ENCODE results near the gene DNAAF5. TPM values are rescaled to one million over a fixed set of nuclear protein-coding genes. Genes with fewer than 3 reads are reported as not detected.

Gene DNAAF5
- total and polyA plus RNA-seq, 2 of the 13 experiments (the other 11 are each of a cell fraction or from before 2014, with no cell fraction given) = 11.9 to 21.5 TPM

DNA sequence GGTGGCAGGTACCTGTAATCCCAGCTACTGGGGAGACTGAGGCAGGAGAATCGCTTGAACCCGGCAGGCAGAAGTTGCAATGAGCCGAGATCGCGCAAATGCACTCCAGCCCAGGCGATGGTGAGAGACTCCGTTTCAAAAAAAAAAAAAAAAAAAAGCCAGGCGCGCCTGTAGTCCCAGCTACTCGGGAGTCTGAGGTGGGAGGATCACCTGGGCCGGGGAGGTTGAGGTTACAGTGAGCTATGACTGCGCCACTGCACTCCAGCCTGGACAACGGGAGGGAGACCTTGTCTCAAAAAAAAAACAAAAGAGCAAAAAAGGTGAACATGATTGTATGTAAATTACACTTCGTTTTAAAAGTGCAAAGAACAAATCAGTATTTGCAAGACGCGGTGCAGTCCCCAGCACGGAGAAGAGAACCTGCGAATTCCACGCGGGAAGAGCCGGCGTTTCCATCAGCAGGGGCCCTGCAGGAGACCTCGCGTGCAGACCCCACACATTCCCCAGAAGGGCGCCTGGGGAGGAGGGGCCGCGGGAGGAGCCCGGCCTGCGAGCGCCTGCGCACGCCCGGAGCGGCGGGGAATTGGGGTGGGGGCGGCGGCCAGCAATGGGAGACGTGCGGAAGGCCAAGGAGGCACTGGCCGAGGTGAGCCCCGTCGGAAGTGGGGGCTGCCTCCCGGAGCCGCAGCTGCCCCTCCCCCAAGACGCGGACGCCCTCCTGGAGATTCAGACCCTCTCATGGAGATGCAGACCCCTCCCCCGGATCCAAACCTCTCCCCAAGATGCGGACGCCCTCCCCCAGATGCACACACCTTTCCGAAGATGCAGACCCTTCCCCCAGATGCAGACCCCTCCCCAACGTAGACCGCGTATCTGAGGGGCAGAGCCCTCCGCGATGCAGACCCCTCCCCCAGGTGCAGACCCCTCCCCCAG is 89.1 kb downstream of the DNAAF5 start (continued):
- TF ChIP-seq, protein P1, sequence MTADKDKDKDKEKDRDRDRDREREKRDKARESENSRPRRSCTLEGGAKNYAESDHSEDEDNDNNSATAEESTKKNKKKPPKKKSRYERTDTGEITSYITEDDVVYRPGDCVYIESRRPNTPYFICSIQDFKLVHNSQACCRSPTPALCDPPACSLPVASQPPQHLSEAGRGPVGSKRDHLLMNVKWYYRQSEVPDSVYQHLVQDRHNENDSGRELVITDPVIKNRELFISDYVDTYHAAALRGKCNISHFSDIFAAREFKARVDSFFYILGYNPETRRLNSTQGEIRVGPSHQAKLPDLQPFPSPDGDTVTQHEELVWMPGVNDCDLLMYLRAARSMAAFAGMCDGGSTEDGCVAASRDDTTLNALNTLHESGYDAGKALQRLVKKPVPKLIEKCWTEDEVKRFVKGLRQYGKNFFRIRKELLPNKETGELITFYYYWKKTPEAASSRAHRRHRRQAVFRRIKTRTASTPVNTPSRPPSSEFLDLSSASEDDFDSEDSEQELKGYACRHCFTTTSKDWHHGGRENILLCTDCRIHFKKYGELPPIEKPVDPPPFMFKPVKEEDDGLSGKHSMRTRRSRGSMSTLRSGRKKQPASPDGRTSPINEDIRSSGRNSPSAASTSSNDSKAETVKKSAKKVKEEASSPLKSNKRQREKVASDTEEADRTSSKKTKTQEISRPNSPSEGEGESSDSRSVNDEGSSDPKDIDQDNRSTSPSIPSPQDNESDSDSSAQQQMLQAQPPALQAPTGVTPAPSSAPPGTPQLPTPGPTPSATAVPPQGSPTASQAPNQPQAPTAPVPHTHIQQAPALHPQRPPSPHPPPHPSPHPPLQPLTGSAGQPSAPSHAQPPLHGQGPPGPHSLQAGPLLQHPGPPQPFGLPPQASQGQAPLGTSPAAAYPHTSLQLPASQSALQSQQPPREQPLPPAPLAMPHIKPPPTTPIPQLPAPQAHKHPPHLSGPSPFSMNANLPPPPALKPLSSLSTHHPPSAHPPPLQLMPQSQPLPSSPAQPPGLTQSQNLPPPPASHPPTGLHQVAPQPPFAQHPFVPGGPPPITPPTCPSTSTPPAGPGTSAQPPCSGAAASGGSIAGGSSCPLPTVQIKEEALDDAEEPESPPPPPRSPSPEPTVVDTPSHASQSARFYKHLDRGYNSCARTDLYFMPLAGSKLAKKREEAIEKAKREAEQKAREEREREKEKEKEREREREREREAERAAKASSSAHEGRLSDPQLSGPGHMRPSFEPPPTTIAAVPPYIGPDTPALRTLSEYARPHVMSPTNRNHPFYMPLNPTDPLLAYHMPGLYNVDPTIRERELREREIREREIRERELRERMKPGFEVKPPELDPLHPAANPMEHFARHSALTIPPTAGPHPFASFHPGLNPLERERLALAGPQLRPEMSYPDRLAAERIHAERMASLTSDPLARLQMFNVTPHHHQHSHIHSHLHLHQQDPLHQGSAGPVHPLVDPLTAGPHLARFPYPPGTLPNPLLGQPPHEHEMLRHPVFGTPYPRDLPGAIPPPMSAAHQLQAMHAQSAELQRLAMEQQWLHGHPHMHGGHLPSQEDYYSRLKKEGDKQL (CRISPR knock-in tag; IDR thresholded peaks at IDR 0.05; ENCODE audit: low read depth) = no peak
- TF ChIP-seq, protein P2, sequence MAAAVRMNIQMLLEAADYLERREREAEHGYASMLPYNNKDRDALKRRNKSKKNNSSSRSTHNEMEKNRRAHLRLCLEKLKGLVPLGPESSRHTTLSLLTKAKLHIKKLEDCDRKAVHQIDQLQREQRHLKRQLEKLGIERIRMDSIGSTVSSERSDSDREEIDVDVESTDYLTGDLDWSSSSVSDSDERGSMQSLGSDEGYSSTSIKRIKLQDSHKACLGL (CRISPR knock-in tag; IDR thresholded peaks at IDR 0.05) = 0 out of 2 replicates have a peak, but pooled peaks have one; percentile 18
- TF ChIP-seq ZSCAN9 (CRISPR knock-in tag; IDR thresholded peaks at IDR 0.05; ENCODE audit: borderline replicate concordance) (no peak), AKNA (CRISPR knock-in tag; IDR thresholded peaks at IDR 0.05; ENCODE audit: borderline replicate concordance) (no peak), NFKB2 (CRISPR knock-in tag; IDR thresholded peaks at IDR 0.05; ENCODE audit: borderline replicate concordance) (no peak; the same call in 1 of the 2 replicates), ZNF101 (CRISPR knock-in tag; IDR thresholded peaks at IDR 0.05; ENCODE audit: borderline replicate concordance, low read depth) (no peak), ZNF44 (CRISPR knock-in tag; IDR thresholded peaks at IDR 0.05) (no peak), MED1 (CRISPR knock-in tag; IDR thresholded peaks at IDR 0.05) (no peak), ZNF430 (CRISPR knock-in tag; IDR thresholded peaks at IDR 0.05) (no peak), ZNF343 (CRISPR knock-in tag; IDR thresholded peaks at IDR 0.05) (no peak), MTF1 (CRISPR knock-in tag; IDR thresholded peaks at IDR 0.05) (no peak), ZNF672 (CRISPR knock-in tag; IDR thresholded peaks at IDR 0.05) (no peak), ZNF136 (CRISPR knock-in tag; IDR thresholded peaks at IDR 0.05; ENCODE audit: low read depth) (no peak), FOSL2 (CRISPR knock-in tag; IDR thresholded peaks at IDR 0.05) (no peak), RBM39 (IDR thresholded peaks at IDR 0.05; ENCODE audit: low read depth, low read length, poor library complexity, severe bottlenecking) (no peak), ZNF20 (CRISPR knock-in tag; IDR thresholded peaks at IDR 0.05) (no peak)
- TF ChIP-seq, protein P3, sequence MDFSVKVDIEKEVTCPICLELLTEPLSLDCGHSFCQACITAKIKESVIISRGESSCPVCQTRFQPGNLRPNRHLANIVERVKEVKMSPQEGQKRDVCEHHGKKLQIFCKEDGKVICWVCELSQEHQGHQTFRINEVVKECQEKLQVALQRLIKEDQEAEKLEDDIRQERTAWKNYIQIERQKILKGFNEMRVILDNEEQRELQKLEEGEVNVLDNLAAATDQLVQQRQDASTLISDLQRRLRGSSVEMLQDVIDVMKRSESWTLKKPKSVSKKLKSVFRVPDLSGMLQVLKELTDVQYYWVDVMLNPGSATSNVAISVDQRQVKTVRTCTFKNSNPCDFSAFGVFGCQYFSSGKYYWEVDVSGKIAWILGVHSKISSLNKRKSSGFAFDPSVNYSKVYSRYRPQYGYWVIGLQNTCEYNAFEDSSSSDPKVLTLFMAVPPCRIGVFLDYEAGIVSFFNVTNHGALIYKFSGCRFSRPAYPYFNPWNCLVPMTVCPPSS (IDR thresholded peaks at IDR 0.05) = no peak

Data from HepG2 (cell line).